ENCODE data around the gene AKAP13.

AKAP13 gene

DNA sequence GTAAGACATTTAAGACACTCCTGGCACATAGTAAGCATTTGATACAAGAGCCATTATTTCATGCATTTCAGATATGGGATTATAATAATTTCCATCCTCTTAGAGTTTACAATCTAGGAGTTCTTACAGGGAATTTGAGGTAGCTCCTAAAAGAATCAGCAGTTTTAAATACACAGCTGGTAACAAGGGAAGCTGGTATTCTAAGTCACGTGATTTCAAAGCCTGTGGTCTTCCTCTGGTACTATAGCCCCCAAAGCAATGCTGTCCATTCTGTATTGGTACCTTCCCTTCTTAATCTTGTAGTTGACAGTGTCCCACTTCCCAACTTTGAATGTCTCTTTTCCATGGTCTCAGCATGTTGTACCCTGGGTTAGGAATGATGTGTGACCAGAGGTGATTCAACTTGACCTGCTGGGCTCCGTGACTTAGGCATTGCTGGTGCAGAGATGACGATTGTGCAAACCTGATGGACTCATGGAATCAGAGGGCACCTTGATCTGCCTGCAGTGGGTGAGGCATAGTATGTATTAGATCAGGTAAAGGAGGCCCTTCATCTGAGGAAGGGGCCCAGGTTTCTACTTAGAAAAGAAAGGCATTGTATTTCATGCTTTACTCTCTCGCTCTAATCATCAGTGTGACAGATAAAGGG lies 122.9 kb downstream of the AKAP13 start:
- no peak for DNase-seq (ENCODE audit: low read depth)
- in situ Hi-C loops (cut with HindIII; ENCODE audit: low sequenced_read_pairs): no loop called here
- TF ChIP-seq, protein P1, sequence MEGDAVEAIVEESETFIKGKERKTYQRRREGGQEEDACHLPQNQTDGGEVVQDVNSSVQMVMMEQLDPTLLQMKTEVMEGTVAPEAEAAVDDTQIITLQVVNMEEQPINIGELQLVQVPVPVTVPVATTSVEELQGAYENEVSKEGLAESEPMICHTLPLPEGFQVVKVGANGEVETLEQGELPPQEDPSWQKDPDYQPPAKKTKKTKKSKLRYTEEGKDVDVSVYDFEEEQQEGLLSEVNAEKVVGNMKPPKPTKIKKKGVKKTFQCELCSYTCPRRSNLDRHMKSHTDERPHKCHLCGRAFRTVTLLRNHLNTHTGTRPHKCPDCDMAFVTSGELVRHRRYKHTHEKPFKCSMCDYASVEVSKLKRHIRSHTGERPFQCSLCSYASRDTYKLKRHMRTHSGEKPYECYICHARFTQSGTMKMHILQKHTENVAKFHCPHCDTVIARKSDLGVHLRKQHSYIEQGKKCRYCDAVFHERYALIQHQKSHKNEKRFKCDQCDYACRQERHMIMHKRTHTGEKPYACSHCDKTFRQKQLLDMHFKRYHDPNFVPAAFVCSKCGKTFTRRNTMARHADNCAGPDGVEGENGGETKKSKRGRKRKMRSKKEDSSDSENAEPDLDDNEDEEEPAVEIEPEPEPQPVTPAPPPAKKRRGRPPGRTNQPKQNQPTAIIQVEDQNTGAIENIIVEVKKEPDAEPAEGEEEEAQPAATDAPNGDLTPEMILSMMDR (IDR thresholded peaks at IDR 0.05; ENCODE audit: low read depth, low read length, missing control alignments): no peak
- no peak overlapping the region for H3K4me3 ChIP-seq (ENCODE audit: low read depth, low read length)

DNA sequence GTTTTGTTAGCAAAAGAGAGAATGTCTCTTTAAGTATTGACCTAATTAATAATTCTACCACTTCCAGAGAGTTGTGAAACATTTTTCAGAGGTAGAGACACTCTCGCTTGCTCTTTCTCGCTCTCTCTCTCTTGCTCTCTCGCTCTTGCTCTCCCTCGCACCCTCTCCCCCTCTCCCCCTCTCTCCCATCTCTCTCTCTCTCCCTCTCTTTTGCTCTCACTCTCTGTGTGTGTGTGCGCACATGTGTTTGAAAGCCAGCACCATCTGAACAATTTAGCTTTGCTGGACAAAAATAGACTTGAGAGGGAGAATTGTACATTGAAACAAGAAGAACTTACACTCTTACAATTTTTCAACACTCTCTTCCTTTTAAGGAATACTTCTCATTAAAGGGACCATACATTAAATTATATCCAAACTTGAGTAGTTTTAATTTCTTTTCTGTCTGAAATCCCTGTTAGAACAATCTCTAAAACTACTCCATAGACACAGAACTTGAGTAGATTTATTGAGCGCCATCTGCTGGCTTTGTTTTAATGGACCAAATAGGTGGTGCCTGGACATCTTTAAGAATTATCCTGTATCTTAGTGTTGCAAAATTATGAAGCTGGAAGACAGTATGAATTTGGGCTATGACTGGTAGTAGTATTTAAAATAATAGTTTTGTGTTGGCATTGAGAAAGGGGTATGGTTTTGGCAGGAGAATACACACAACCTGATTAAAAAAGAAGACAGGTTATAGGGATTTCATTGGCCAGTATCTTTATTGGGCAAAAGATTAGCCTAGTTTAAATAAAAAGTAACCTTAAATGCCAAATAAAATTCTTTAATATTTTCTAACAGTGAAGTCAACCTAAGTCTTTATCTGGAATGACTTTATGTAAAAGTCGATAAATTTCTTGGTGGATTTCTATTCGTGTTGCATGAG lies 124.6 kb downstream of the AKAP13 start:
- H3K4me3 ChIP-seq (ENCODE audit: low read depth, low read length): no peak overlapping the region
- TF ChIP-seq, protein P1 (IDR thresholded peaks at IDR 0.05; ENCODE audit: low read depth, low read length, missing control alignments): peak; percentile 61
- peak; percentile 70 for DNase-seq (ENCODE audit: low read depth)
- in situ Hi-C loops (cut with HindIII; ENCODE audit: low sequenced_read_pairs): no loop called here

DNA sequence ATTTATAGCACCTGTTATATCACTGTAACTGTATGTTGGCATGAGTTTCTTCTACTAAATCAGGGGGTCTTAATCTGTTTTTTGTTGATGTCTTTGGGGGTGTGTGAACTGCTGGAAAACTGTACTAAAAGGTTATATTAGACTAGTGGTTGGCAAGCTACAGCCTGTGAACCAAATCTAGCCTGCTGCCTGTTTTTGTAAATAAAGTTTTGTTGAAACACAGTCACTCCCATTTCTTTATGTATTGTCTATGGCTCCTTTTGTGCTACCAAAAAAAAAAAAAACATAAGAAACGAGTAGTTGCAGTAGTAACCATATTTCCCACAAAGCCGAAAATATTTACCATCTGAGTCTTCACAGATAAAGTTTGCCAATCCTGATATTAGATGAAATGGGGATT lies 126.7 kb downstream of the AKAP13 start:
- in situ Hi-C loops (cut with HindIII; ENCODE audit: low sequenced_read_pairs): no loop called here
- TF ChIP-seq, protein P1 (IDR thresholded peaks at IDR 0.05; ENCODE audit: low read depth, low read length, missing control alignments): no peak
- DNase-seq (ENCODE audit: low read depth): no peak
- H3K4me3 ChIP-seq (ENCODE audit: low read depth, low read length): no peak overlapping the region

DNA sequence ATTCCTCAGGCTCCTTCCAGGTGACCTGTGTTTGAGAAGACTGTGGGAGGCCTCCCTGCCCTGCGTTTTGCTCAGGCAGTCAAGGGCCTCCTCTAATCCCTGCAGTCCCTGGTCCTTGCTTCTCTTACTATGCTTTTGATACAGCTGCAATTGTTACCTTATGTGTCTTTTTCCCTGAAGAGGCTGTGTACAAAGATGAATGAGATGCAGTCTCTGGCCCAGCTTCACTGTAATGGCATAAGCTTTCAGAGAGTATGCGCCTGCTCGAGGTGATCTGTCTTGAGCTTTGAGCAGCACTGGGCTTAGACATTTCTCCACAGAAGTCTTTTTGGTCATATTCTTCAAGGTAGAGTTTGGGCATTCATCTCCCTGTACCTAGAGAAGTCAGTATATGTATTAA lies 129.6 kb downstream of the AKAP13 start:
- no peak overlapping the region for H3K4me3 ChIP-seq (ENCODE audit: low read depth, low read length)
- TF ChIP-seq, protein P1 (IDR thresholded peaks at IDR 0.05; ENCODE audit: low read depth, low read length, missing control alignments): no peak
- in situ Hi-C loops (cut with HindIII; ENCODE audit: low sequenced_read_pairs): no loop called here
- DNase-seq (ENCODE audit: low read depth): no peak

DNA sequence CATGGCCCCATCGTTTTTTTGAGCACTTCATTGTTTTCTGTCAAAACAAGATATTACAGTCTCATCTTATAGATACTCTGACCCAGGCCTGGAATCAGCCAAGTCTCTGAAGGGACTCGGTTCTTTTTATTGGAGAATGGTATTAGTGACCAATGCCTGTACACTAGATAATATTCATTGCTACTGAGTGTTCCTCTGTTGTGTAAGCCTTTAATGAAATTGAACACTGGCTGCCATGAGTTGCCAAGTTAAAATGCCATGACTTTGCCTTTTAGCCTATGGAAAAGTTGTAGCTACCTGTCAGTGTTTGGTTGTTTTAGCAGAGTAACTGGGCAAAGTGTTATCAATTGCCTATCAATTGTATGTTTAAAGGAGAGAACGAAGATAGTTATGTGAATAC lies 134.0 kb downstream of the AKAP13 start:
- in situ Hi-C loops (cut with HindIII; ENCODE audit: low sequenced_read_pairs): no loop called here
- DNase-seq (ENCODE audit: low read depth): no peak
- no peak overlapping the region for H3K4me3 ChIP-seq (ENCODE audit: low read depth, low read length)
- TF ChIP-seq, protein P1 (IDR thresholded peaks at IDR 0.05; ENCODE audit: low read depth, low read length, missing control alignments): no peak

DNA sequence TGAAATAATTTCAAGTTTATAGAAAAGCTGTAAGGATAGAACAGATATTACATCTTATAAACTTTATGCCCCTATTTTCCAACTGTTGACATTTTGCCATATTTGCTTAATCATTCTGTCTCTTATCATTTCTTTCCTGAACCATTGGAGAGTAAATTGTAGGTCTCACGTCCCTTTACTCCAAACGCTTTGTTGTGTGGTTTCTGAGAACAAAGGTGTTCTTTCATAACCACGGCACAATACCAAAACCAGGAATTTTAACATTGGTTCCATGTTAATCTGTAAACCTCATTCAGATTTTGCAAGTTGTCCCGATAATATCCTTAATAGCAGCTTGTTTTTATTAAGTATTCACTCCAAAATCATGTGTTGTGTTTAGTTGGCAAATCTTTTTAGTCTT lies 134.8 kb downstream of the AKAP13 start:
- no peak overlapping the region for H3K4me3 ChIP-seq (ENCODE audit: low read depth, low read length)
- peak; percentile 66 for DNase-seq (ENCODE audit: low read depth)
- TF ChIP-seq, protein P1 (IDR thresholded peaks at IDR 0.05; ENCODE audit: low read depth, low read length, missing control alignments): no peak
- in situ Hi-C loops (cut with HindIII; ENCODE audit: low sequenced_read_pairs): no loop called here
